ENCODE data around the gene TXNRD3. TPM values are rescaled to one million over a fixed set of nuclear protein-coding genes. Genes with fewer than 3 reads are reported as not detected.

TXNRD3 gene
- total and polyA plus RNA-seq, 2 experiments from 2014 or later = 8.7 to 11.7 TPM

- Histone ChIP-seq H3K27ac (no peak overlapping the region), H3K4me1 (ENCODE audit: low read depth) (peaks cover 5% of the 10 kb centered on the region), H3K27me3 (peaks cover 30% of the 10 kb centered on the region), H3K9me3 (ENCODE audit: low read depth) (no peaks in the 10 kb centered on the region), H3K4me3 (no peak overlapping the region), H3K36me3 (no peaks in the 10 kb centered on the region)
- TF ChIP-seq CTCF (IDR thresholded peaks at IDR 0.05; ENCODE audit: low read depth, low read length) = no peak
- DNase-seq (ENCODE audit: low read depth in 1 of 2, low spot score in 1 of 2) = no peak
Measured at GRCh38 chr3:126655887-126656286, 963 bp upstream of the TXNRD3 start.

- no peaks in the 10 kb centered on the region for H3K9me3 ChIP-seq (ENCODE audit: low read depth)
- no peak for DNase-seq (ENCODE audit: low read depth in 1 of 2, low spot score in 1 of 2)
- TF ChIP-seq CTCF (IDR thresholded peaks at IDR 0.05; ENCODE audit: low read depth, low read length) = no peak
- peaks cover 5% of the 10 kb centered on the region for H3K4me1 ChIP-seq (ENCODE audit: low read depth)
- H3K27me3 ChIP-seq = no peaks in the 10 kb centered on the region
- no peak overlapping the region for H3K27ac ChIP-seq
- H3K4me3 ChIP-seq = no peak overlapping the region
- peaks cover 2% of the 10 kb centered on the region for H3K36me3 ChIP-seq
Measured at GRCh38 chr3:126649556-126650092, 5.3 kb downstream of the TXNRD3 start.

GRCh38 chr3:126646674-126647073 is 8.2 kb downstream of the TXNRD3 start:
- no peaks in the 10 kb centered on the region for H3K4me1 ChIP-seq (ENCODE audit: low read depth)
- TF ChIP-seq CTCF (IDR thresholded peaks at IDR 0.05; ENCODE audit: low read depth, low read length) = no peak
- H3K4me3 ChIP-seq = no peak overlapping the region
- peaks cover 10% of the 10 kb centered on the region for H3K36me3 ChIP-seq
- no peaks in the 10 kb centered on the region for H3K9me3 ChIP-seq (ENCODE audit: low read depth)
- H3K27ac ChIP-seq = no peak overlapping the region
- peak in 1 of 2 donors; percentile 36 for DNase-seq (ENCODE audit: low read depth in 1 of 2, low spot score in 1 of 2)
- no peaks in the 10 kb centered on the region for H3K27me3 ChIP-seq

- TF ChIP-seq CTCF (IDR thresholded peaks at IDR 0.05; ENCODE audit: low read depth, low read length) = no peak
- Histone ChIP-seq H3K9me3 (ENCODE audit: low read depth) (no peaks in the 10 kb centered on the region), H3K27ac (no peak overlapping the region), H3K4me3 (no peak overlapping the region), H3K27me3 (no peaks in the 10 kb centered on the region), H3K4me1 (ENCODE audit: low read depth) (no peaks in the 10 kb centered on the region), H3K36me3 (peaks cover 10% of the 10 kb centered on the region)
- no peak for DNase-seq (ENCODE audit: low read depth in 1 of 2, low spot score in 1 of 2)
Measured at GRCh38 chr3:126644615-126645014, 10.3 kb downstream of the TXNRD3 start.

GRCh38 chr3:126638790-126639189 is 16.1 kb downstream of the TXNRD3 start:
- Histone ChIP-seq H3K4me1 (ENCODE audit: low read depth) (no peaks in the 10 kb centered on the region), H3K9me3 (ENCODE audit: low read depth) (no peaks in the 10 kb centered on the region), H3K4me3 (no peak overlapping the region), H3K27me3 (no peaks in the 10 kb centered on the region), H3K36me3 (peaks cover 2% of the 10 kb centered on the region), H3K27ac (no peak overlapping the region)
- no peak for TF ChIP-seq CTCF (IDR thresholded peaks at IDR 0.05; ENCODE audit: low read depth, low read length)
- no peak for DNase-seq (ENCODE audit: low read depth in 1 of 2, low spot score in 1 of 2)

Data from cardiac muscle cell (in vitro differentiated cells and primary cell).